Liver (tissue), 9 donors: ENCODE data around the gene CAV2. TPM values are rescaled to one million over a fixed set of nuclear protein-coding genes. Genes with fewer than 3 reads are reported as not detected.

Source experiments
- DNase-seq: peaks from one replicate; pipeline ENCODE4 v3.0.0-alpha.2; 2017; ENCODE audit warnings: low spot score
- H3K27ac ChIP-seq, 2 donors: one replicate each; pipeline ENCODE4 v1.7.0; 2013; ENCODE audit warnings: inconsistent platforms in 2 of 2, low read length in 2 of 2, control low read depth in 1 of 2, low read depth in 1 of 2, mild to moderate bottlenecking in 1 of 2
- H3K27me3 ChIP-seq, 4 donors: one replicate each; pipeline versions ENCODE4 v1.6.1 to v1.7.0; 2013; ENCODE audit warnings: low read length in 3 of 4, inconsistent platforms in 1 of 4, mild to moderate bottlenecking in 1 of 4, moderate library complexity in 1 of 4; ENCODE audit not compliant: control insufficient read depth in 4 of 4, insufficient read depth in 4 of 4
- H3K36me3 ChIP-seq, 4 donors: one replicate each; pipeline versions ENCODE4 v1.6.1 to v1.7.0; 2013; ENCODE audit warnings: low read length in 3 of 4, mild to moderate bottlenecking in 3 of 4, low read depth in 1 of 4, moderate library complexity in 1 of 4; ENCODE audit not compliant: control insufficient read depth in 4 of 4, insufficient read depth in 3 of 4
- H3K4me1 ChIP-seq, 4 donors: one replicate each; pipeline versions ENCODE4 v1.6.1 to v1.7.0; 2013; ENCODE audit warnings: low read length in 3 of 4, mild to moderate bottlenecking in 3 of 4, moderate library complexity in 1 of 4; ENCODE audit not compliant: control insufficient read depth in 4 of 4, insufficient read depth in 4 of 4
- H3K4me3 ChIP-seq, 3 donors: one replicate each; pipeline versions ENCODE4 v1.6.1 to v1.7.0; 2013; ENCODE audit warnings: low read length in 3 of 3, control low read depth in 1 of 3, low read depth in 1 of 3, mild to moderate bottlenecking in 1 of 3
- H3K9ac ChIP-seq, 2 donors: one replicate each; pipeline ENCODE4 v1.7.0; 2013; ENCODE audit warnings: low read length in 2 of 2, mild to moderate bottlenecking in 2 of 2, moderate library complexity in 2 of 2, control low read depth in 1 of 2, low read depth in 1 of 2
- H3K9me3 ChIP-seq, 4 donors: one replicate each; pipeline versions ENCODE4 v1.6.1 to v1.7.0; 2013; ENCODE audit warnings: low read length in 3 of 4; ENCODE audit not compliant: control insufficient read depth in 4 of 4
- ATF3 ChIP-seq: IDR thresholded peaks from 2 replicates; pipeline ENCODE4 v1.6.1; 2016; ENCODE audit warnings: antibody characterized with exemption
- CTCF ChIP-seq: fragments of 150-350 bp; IDR thresholded peaks from 2 replicates; pipeline ENCODE4 v1.5.1; 2017; ENCODE audit warnings: improper control_type of control experiment, low read depth, low read length; ENCODE audit not compliant: missing input control
- EGR1 ChIP-seq, 2 donors: IDR thresholded peaks; 2 replicates each; pipeline ENCODE4 v1.6.1; 2016 to 2018; ENCODE audit warnings: antibody characterized with exemption in 2 of 2, low read depth in 2 of 2
- FOXA1 ChIP-seq: IDR thresholded peaks from 2 replicates; pipeline ENCODE4 v1.6.1; 2016; ENCODE audit warnings: antibody characterized with exemption
- FOXA2 ChIP-seq: IDR thresholded peaks from 2 replicates; pipeline ENCODE4 v1.6.1; 2016; ENCODE audit warnings: antibody characterized with exemption
- GABPA ChIP-seq, 2 donors: IDR thresholded peaks in 1 of 2; conservative IDR thresholded peaks in 1 of 2; 2 replicates each; pipeline ENCODE4 v1.6.1; 2016; ENCODE audit warnings: antibody characterized with exemption in 2 of 2, mild to moderate bottlenecking in 1 of 2, moderate library complexity in 1 of 2
- HNF4A ChIP-seq, 2 donors: conservative IDR thresholded peaks; 2 replicates each; pipeline ENCODE4 v1.6.1; 2016; ENCODE audit warnings: antibody characterized with exemption in 2 of 2, mild to moderate bottlenecking in 2 of 2
- HNF4G ChIP-seq: IDR thresholded peaks from 2 replicates; pipeline ENCODE4 v1.6.1; 2016; ENCODE audit warnings: antibody characterized with exemption
- JUND ChIP-seq, 2 donors: IDR thresholded peaks; 2 replicates each; pipeline ENCODE4 v1.6.1; 2016; ENCODE audit warnings: antibody characterized with exemption in 2 of 2
- NR2F2 ChIP-seq: IDR thresholded peaks from 2 replicates; pipeline ENCODE4 v1.6.1; 2016; ENCODE audit warnings: antibody characterized with exemption
- RAD21 ChIP-seq, 2 donors: IDR thresholded peaks; 2 replicates each; pipeline ENCODE4 v1.6.1; 2016; ENCODE audit warnings: antibody characterized with exemption in 2 of 2, mild to moderate bottlenecking in 2 of 2
- REST ChIP-seq: IDR thresholded peaks from 2 replicates; pipeline ENCODE4 v1.6.1; 2016; ENCODE audit warnings: antibody characterized with exemption, mild to moderate bottlenecking
- RXRA ChIP-seq, 2 donors: IDR thresholded peaks; 2 replicates each; pipeline ENCODE4 v1.6.1; 2017 to 2018; ENCODE audit warnings: antibody characterized with exemption in 2 of 2, mild to moderate bottlenecking in 1 of 2
- SP1 ChIP-seq: IDR thresholded peaks from 2 replicates; pipeline ENCODE4 v1.6.1; 2018; ENCODE audit warnings: antibody characterized with exemption, mild to moderate bottlenecking
- TAF1 ChIP-seq: conservative IDR thresholded peaks from 2 replicates; pipeline ENCODE4 v1.6.1; 2016; ENCODE audit warnings: antibody characterized with exemption, mild to moderate bottlenecking
- YY1 ChIP-seq: IDR thresholded peaks from 2 replicates; pipeline ENCODE4 v1.6.1; 2016; ENCODE audit warnings: antibody characterized with exemption, mild to moderate bottlenecking
- ZBTB33 ChIP-seq: IDR thresholded peaks from 2 replicates; pipeline ENCODE4 v1.6.1; 2016; ENCODE audit warnings: antibody characterized with exemption
- WGBS: extraction: QIAGEN DNeasy Blood & Tissue Kit; methylation state at CpG from one replicate; pipeline ENCODE4 v1.1.7; 2013; 5-methylcytosine and 5-hydroxymethylcytosine counted together
- polyA plus RNA-seq, 2 donors: library from polyadenylated mRNA; stranded (reverse) in 1 of 2; unstranded in 1 of 2; fragments of 200-250 nt in 1 of 2; fragments of >200 nt in 1 of 2; fragmentation: Nextera tagmentation in 1 of 2; extraction: Ambion mirVana in 1 of 2; gene quantifications; one replicate each; pipeline versions ENCODE4 v1.2.1 to v1.2.3, GENCODE V29; 2013 to 2015
- total RNA-seq, 2 donors: library from RNA; depleted of rRNA; stranded (reverse); fragments of >200 nt; gene quantifications; one replicate each; pipeline ENCODE4 v1.2.3, GENCODE V29; 2014
- donor health status: healthy.
- donor health status: healthy.
- donor health status: healthy.
- donor health status: healthy.
- donor health status: healthy.

The CAV2 gene
- total and polyA plus RNA-seq, 4 donors = 6.8 to 29.7 (median 19.9) TPM

- 63% methylated on average over 4 of the region's 4 CpGs for WGBS
- peaks cover 0 to 2% (median 0%) of the 10 kb centered on the region in 4 donors for H3K36me3 ChIP-seq
- H3K4me1 ChIP-seq = peaks cover 0 to 14% (median 8%) of the 10 kb centered on the region in 4 donors
- peak overlapping the region; percentile 59 to 78 (median 59) for H3K4me3 ChIP-seq
- H3K9ac ChIP-seq = peak overlapping the region; percentile 45 to 49
- H3K27me3 ChIP-seq = no peaks in the 10 kb centered on the region
- H3K9me3 ChIP-seq = no peaks in the 10 kb centered on the region
- no peak for DNase-seq
- TF ChIP-seq NR2F2 (no peak), ATF3 (no peak), RAD21 (IDR thresholded peaks at IDR 0.05) (no peak), GABPA (IDR thresholded peaks at IDR 0.05 in 1 of 2, conservative IDR thresholded peaks at IDR 0.05 in 1 of 2) (no peak), FOXA1 (no peak), FOXA2 (no peak), EGR1 (IDR thresholded peaks at IDR 0.05; ENCODE audit: low read depth in 2 of 2) (no peak), SP1 (no peak), CTCF (no peak)
- H3K27ac ChIP-seq = peak overlapping the region; percentile 90 to 93
Observed at GRCh38 chr7:116512520-116513188, 13.1 kb downstream of the CAV2 start.

- no peak overlapping the region for H3K4me3 ChIP-seq
- H3K9ac ChIP-seq = no peak overlapping the region
- peaks cover 0 to 14% (median 8%) of the 10 kb centered on the region in 4 donors for H3K4me1 ChIP-seq
- no peak overlapping the region for H3K27ac ChIP-seq
- TF ChIP-seq TAF1 (no peak), GABPA (IDR thresholded peaks at IDR 0.05 in 1 of 2, conservative IDR thresholded peaks at IDR 0.05 in 1 of 2) (no peak), RAD21 (IDR thresholded peaks at IDR 0.05) (no peak), ZBTB33 (no peak), EGR1 (IDR thresholded peaks at IDR 0.05; ENCODE audit: low read depth in 2 of 2) (no peak), SP1 (no peak), JUND (IDR thresholded peaks at IDR 0.05) (no peak), CTCF (no peak), RXRA (IDR thresholded peaks at IDR 0.05) (no peak), HNF4A (conservative IDR thresholded peaks at IDR 0.05) (no peak), YY1 (no peak), NR2F2 (no peak), ATF3 (no peak), HNF4G (no peak), FOXA2 (no peak), REST (no peak)
- no peaks in the 10 kb centered on the region for H3K27me3 ChIP-seq
- no peaks in the 10 kb centered on the region for H3K9me3 ChIP-seq
- no peaks in the 10 kb centered on the region for H3K36me3 ChIP-seq
- no peak for DNase-seq
Observed at GRCh38 chr7:116515584-116515983, 16.0 kb downstream of the CAV2 start.
